ENCODE data around the gene TNKS2.
"Not testable (repeated sequence)": the region's sequence is repeated elsewhere in the genome, so short reads cannot be mapped to it uniquely, and the experiment has no call there.

TNKS2 gene

DNA sequence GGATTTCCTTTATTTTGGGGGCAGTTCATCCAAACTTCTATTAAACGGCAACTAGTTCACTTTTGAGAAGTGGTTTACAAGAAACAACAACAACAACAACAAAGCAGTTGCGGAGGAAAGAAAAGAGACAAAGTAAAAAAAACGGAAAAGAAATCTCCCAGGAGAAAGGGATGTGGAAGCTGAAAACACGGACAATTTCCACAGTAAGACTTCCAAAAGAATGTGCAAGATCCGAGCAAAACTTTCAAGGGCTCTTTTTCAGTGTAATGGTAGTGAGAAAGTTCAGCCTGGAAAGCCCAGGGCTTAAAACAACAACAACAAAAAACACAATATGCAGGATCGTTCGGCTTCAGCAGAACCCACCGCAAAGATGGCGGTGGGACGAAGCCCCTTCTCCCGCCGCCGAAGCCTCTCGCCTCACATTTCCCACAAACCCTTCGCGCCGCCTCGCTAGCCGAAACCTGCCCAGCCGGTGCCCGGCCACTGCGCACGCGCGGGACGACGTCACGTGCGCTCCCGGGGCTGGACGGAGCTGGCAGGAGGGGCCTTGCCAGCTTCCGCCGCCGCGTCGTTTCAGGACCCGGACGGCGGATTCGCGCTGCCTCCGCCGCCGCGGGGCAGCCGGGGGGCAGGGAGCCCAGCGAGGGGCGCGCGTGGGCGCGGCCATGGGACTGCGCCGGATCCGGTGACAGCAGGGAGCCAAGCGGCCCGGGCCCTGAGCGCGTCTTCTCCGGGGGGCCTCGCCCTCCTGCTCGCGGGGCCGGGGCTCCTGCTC lies at the start of gene TNKS2:
TNKS2 (plus strand) TSS at position 553 of the 775 bp plus-strand sequence. CDS start 265 bp downstream, outside the sequence.
- peak; percentile 87 for DNase-seq

- DNase-seq, result not testable (repeated sequence)
These were observed 48.6 kb upstream of the TNKS2 start for GRCh38 chr10:91749592-91749991.

GRCh38 chr10:91756286-91756685 lies 41.9 kb upstream of the TNKS2 start:
- no peak for DNase-seq

DNA sequence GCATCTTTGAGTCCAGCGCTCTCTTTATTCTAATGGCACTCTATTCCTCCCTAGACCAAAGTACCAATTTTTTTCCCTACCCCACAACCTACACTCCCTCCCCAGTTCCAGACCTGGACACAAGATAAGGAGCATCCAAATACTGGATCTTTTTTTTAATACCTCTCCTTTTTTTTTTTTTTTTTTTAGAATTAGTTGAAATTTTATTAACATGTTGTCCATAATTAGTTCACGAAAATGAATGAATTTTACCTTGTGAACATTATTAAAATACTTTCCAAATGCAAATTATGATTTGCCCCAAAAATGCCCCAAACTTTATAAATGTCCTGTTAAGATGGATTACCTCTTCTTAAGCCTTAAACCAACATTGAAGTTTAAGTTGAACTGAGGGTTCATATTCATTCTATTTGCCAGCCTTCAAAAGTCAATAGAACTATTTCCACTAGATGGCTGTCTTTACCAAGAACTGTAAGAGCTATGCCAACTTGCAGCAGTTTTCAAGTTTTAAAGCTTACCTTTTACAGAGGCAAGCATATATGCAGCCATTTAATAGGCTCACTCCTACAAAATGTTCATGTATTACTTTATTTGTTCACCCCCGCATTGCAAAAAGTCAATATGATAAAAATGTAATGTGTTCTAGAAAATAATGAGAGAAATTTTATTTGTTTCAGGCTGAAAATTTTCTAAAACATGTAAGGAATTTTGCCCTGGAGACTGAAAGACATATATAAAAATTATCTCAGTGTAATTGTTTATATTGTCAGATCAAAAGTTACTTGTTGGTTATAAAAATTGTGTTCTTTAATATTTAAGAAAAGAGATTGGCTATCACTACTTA lies 39.7 kb upstream of the TNKS2 start:
- no peak for DNase-seq

DNA sequence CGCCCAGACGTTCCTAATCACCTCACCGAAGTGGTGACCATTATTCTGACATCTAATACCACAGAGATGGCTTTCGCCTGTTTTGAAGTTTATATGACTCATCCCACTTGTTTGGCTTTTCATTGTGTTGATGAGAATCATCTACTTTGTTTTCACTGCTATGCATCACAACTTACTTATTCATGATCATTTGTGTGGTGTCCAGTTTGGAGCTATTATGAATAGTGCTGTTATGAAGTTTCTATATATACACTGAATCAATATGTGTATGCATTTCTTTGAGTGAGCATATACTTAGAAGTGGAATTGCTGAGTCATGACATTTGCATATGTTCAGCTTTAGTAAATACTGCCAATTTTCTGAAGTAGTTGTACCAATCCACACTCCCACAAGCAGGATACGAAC lies 38.6 kb upstream of the TNKS2 start:
- no peak for DNase-seq

DNA sequence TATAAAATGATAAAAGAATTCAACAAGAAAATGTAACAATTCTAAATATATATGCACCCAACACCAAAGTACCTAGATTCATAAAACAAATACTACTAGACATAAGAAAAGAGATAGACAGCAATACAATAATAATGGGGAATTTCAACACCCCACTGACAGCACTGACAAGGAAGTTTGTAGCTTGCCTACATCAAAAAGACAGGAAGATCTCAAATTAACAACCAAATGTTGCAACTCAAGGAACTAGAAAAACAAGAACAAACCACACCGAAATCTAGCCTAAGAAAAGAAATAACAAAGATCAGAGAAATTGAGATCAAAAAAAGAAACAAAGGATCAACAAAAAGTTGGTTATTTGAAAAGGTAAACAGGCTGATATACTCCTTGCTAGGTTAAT lies 36.5 kb upstream of the TNKS2 start:
- no peak for DNase-seq

DNA sequence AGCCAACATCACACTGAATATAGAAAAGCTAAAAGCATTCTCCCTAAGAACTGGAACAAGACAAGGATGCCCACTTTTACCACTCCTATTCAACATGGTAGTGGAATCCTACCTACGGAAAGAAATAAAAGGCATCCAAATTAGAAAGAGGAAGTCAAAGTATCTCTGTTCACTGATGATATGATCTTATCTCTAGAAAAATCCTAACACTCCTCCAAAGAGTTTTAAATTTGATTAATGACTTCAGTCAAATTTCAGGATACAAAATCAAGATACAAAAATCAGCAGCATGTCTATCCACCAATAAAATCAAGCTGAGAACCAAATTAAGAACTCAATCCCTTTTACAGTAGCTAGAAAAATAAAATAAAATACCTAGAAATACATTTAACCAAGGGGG lies 35.3 kb upstream of the TNKS2 start:
- no peak for DNase-seq

DNA sequence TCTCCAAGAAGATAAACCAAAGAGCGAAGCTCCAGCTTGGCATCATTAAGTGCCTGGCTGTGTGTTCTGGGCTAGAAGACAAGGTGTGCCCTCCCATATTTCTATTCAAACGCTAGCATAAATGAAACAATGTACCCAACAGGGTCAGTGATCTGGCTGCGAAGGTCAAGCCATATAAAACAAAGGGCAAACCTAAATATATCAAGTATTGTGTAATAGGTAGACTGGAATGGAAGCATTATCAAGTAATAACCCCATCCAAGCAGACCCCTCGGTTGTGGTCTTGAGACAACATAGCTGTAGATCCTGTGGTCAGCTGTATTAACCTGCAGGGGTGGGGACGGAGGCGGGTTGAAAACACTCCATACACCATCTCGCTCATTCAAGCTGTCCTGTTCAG lies 31.6 kb upstream of the TNKS2 start:
- no peak for DNase-seq

GRCh38 chr10:91768123-91768522 lies 30.1 kb upstream of the TNKS2 start:
- DNase-seq, result no peak

DNA sequence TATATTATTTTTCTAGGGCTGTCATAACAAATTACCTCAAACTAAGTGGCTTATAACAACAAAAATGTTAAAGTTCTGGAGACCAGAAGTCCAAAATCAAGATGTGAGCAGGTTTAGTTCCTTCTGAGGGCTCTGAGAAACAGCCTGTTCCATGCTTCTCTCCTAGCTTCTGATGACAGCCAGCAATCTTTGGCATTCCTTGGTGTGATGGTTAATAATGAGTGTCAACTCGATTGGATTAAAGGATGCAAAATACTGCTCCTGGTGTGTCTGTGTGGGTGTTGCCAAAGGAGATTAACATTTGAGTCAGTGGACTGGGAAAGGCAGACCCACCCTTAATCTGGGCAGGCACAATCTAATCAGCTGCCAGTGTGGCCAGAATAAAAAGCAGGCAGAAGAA lies 26.3 kb upstream of the TNKS2 start:
- no peak for DNase-seq

DNA sequence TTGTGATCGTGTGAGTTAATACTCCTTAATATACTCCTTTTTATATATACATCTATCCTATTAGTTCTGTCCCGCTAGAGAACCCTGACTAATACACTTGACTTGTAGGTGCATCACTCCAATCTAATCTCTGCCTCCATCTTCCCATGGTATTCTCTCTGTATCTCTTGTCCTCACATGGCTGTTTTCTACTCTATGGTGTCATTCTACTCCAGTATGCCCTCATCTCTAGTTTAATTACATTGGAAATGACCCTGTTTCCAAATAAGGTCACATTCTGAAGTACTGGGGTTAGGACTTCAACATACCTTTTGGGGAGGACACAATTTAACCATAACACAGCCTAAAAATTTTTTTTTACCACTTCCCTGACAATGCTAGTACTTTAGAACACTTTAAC lies 25.8 kb upstream of the TNKS2 start:
- DNase-seq, result no peak

GRCh38 chr10:91772869-91773268 lies 25.4 kb upstream of the TNKS2 start:
- no peak for DNase-seq

DNA sequence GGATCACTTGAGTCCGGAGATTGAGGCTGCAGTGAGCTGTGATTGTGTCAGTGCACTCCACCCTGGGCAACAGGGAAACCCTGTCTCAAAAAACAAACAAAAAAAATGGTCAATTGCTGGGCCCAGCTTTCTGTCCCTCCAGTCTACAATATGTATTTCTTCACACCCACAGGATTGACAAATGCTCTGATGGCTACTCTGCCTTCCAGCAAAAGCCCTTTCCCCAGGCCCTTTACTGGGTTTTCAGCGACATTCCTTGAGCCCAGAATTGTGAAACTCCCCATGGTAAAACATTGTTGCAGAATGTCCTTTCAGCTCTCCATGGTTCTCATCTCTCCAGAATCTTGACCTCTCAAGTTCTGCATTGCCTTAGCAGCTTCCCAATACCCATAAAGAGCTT lies 23.7 kb upstream of the TNKS2 start:
- DNase-seq, result no peak

GRCh38 chr10:91775731-91776130 lies 22.5 kb upstream of the TNKS2 start:
- DNase-seq, result no peak

DNA sequence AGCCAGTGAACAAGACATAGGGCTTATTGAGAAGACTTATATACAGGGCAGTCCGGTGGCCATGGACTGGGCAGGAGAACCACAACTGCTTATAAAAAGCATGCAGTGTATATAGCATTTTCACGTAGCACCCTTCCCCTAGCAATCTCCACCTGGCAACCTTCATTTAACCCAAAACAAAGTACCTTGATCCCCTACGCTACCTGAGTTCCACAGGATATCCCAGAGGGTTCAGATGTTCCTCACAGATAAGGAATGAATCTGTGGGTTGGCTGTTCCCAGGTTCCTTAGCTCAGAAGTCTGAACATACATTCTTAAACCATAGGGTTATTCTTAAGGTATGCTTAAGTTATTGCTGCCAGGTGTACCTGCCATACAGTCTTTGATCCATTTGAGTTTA lies 22.0 kb upstream of the TNKS2 start:
- DNase-seq, result no peak

DNA sequence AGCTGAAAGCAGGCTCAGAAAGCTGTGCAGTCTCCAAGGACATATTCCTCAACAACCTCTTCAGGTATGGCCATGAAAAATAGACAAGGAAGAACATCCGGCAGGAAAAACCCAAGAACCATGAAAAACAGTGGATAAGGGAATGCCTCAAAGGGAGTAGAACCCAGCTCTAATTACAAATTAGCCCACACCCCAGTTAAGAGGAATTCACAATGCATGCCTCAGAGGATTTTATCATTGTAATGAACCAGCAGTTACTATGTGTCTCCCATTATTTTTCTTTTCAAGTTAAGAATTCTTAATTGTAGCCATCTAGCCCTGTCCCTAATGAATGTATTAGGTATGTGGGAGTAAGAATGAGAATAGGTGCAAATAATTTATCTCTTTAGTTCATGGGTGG lies 19.7 kb upstream of the TNKS2 start:
- DNase-seq, result no peak

DNA sequence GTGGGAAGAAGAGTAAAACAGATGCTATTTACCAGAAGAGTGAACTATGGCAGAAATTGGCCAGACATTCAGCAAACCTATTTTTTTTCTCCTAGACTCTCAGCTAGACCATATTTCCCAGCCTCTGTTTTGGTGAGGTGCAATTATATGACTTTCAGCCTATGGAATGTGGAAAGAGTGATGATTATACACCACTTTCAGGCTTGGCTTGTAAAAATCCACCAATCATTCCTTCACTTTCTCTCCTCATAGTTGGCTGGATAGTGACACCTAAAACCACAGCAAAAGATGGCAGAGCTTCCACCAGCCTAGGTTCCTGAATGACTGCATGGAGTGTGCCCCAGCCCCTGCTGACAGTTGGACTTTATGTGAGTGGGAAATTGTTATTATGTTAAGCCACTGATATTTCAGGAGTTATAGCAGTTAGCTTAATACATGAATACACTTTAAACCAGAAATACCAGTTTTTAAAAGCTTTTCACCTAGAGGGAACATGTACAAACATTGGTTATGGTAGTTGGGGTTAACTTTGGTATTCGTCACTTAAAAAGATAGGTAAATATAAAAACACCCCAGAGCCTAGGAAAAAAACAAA lies 19.1 kb upstream of the TNKS2 start:
- no peak for DNase-seq

- no peak for DNase-seq
These were observed 15.7 kb upstream of the TNKS2 start for GRCh38 chr10:91782539-91782938.

- DNase-seq, result no peak
These were observed 12.4 kb upstream of the TNKS2 start for GRCh38 chr10:91785830-91786229.

GRCh38 chr10:91787258-91787657 lies 11.0 kb upstream of the TNKS2 start:
- DNase-seq, result no peak

DNA sequence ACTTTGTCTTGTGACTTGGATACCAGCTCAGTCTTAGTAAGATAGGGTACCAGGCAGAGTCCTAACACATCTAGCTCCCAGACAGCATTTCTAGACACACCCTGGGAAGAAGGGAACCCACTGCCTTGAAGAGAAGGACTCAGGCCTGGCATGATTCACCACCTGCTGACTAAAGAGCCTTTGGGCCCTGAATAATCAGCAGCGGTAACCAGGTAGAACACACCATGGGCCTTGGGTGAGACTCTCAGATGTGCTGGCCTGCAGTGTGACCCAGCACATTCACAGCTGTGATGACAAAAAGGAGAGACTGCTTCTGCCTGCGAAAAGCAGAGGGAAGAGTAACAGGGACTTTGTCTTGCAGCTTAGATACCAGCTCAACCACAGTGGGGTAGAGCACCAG lies 10.4 kb upstream of the TNKS2 start:
- DNase-seq, result no peak

DNA sequence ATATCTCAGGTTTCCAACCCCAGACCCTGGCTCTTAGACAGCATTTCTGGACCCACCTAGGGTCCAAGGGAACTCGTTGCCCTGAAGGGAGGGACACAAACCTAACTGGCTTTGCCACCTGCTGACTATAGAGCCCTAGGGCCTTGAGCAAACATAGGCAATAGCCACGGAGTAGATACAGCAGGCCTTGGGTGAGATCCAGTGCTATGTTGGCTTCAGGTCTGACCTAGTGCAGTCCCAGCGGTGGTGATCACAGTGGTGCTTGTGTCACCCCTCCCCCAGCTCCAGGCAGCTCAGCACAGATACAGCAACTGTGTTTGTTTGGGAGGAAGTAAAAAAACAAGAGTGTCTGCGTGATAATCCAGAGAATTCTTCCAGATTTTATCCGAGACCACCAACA lies 9.7 kb upstream of the TNKS2 start:
- DNase-seq, result no peak

DNA sequence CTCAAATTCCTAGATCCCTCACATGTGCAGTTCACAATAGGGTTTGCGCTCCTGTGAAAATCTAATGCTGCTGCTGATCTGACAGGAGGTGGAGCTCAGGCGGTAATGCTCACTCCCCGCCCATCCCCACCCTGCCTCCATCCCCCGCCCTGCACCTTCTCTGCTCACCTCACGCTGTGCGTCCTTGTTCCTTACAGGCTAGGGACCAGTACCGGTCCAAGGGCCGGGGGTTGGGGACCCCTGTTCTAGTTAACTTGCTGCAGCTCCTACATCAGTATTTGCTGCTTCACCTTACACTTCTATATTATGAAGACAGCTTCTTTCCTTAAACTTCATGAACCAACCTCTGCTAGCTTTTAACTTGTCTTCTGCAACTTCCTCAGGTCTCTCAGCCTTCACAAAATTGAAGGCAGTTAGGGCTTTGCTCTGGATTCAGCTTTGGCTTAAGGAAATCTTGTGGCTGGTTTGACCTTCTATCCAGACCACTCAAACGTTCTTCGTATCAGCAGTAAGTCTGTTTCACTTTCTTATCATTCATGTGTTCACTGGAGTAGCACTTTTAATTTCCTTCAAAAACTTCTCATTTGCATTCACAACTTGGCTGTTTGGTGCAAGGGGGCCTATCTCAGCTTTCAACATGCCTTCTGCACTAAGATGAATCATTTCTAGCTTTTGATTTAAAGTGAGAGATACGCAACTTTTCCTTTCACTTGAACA lies 1.7 kb upstream of the TNKS2 start:
- DNase-seq, result no peak
